Adrenal gland (tissue), 12 donors: Measurements from ENCODE around the gene CDRT15. TPM values are rescaled to one million over a fixed set of nuclear protein-coding genes. Genes with fewer than 3 reads are reported as not detected.

Experiments
- DNase-seq, 7 donors: peaks; one replicate each; pipeline ENCODE4 v3.0.0-alpha.2; 2019 to 2020
- H3K27ac ChIP-seq, 5 donors: fragments of 200-600 bp; sonication (generic) in 4 of 5; 1 replicate in 3 of 5; 2 replicates in 2 of 5; pipeline versions ENCODE4 v1.5.1 to v1.8.0; 2016 to 2020; ENCODE audit warnings: mild to moderate bottlenecking in 1 of 5
- H3K27me3 ChIP-seq: fragments of 200-600 bp; 2 replicates; pipeline ENCODE4 v1.8.0; 2021
- H3K36me3 ChIP-seq, 2 donors: fragments of 200-600 bp; replicated peaks in 1 of 2; 1 replicate in 1 of 2; 2 replicates in 1 of 2; pipeline versions ENCODE4 v1.5.1 to v1.8.0; 2018 to 2022
- H3K4me1 ChIP-seq, 2 donors: fragments of 200-600 bp; replicated peaks in 1 of 2; 1 replicate in 1 of 2; 2 replicates in 1 of 2; pipeline versions ENCODE4 v1.5.1 to v1.8.0; 2018 to 2021
- H3K4me3 ChIP-seq, 4 donors: fragments of 200-600 bp; sonication (generic) in 3 of 4; one replicate each; pipeline ENCODE4 v1.5.1; 2016 to 2018
- H3K9me3 ChIP-seq, 3 donors: fragments of 200-600 bp; sonication (generic) in 1 of 3; replicated peaks in 1 of 3; 1 replicate in 2 of 3; 2 replicates in 1 of 3; pipeline versions ENCODE4 v1.5.1 to v1.8.0; 2016 to 2021
- CTCF ChIP-seq, 6 experiments: fragments of 450-650 bp in 4 of 6; fragments of 200-600 bp in 2 of 6; sonication (generic) in 1 of 6; IDR thresholded peaks; 1 replicate in 5 of 6; 2 replicates in 1 of 6; pipeline versions ENCODE4 v1.5.1 to v1.8.0; 2016 to 2021; ENCODE audit warnings: antibody characterized with exemption in 6 of 6, mild to moderate bottlenecking in 2 of 6, moderate library complexity in 1 of 6
- POLR2A ChIP-seq, 2 donors: fragments of 450-650 bp; IDR thresholded peaks; one replicate each; pipeline ENCODE4 v1.6.1; 2017; ENCODE audit warnings: antibody characterized with exemption in 2 of 2, mild to moderate bottlenecking in 2 of 2, moderate library complexity in 1 of 2
- WGBS, 4 donors: extraction: QIAGEN DNeasy Blood & Tissue Kit in 2 of 4; methylation state at CpG; one replicate each; pipeline versions ENCODE4 v1.1.5 to v1.1.7; 2013 to 2017; 5-methylcytosine and 5-hydroxymethylcytosine counted together
- intact Hi-C, 2 donors: fragments of 100-400 bp; cut with DNase I; formaldehyde crosslinking; loops; one replicate each; pipeline versions ENCODE4 v1.14.1 to v1.15.0; 2022 to 2023
- polyA plus RNA-seq, 3 donors: library from polyadenylated mRNA; stranded (reverse); fragments of 200-250 nt in 2 of 3; fragments of 350-450 nt in 1 of 3; fragmentation: Illumina TruSeq in 1 of 3; extraction: RNeasy Lipid Tissue Mini Kit (QIAGEN cat#74804) in 1 of 3; gene quantifications; one replicate each; pipeline ENCODE4 v1.2.3, GENCODE V29; 2013 to 2014
- total RNA-seq, 9 donors: library from RNA; depleted of rRNA in 4 of 9; stranded (reverse); fragments of >200 nt in 4 of 9; fragments of 120-200 nt in 1 of 9; fragmentation: NEBNext Ultra II Directional in 1 of 9; extraction: Animal tissue kit (Norgen Biotek cat#: 25700) in 1 of 9; gene quantifications; one replicate each; pipeline versions ENCODE4 v1.1.0 to v1.2.4, GENCODE V29; 2013 to 2023
- donor health status: healthy with polysubstance abuse.
- donor health status: Bipolar disorder and iron deficiency.
- donor health status: DM: yes; HTN: yes; CAD: no.
- donor health status: DM: no; HTN: no; CAD: no.
- donor health status: DM: no; HTN: no; CAD: no.
- donor health status: DM: yes; HTN: yes; CAD: no.

Gene CDRT15
- total and polyA plus RNA-seq, 12 donors: not detected

- TF ChIP-seq POLR2A (IDR thresholded peaks at IDR 0.05) (no peak), CTCF (IDR thresholded peaks at IDR 0.05) (no peak)
- Histone ChIP-seq H3K9me3 (no peaks in the 10 kb centered on the region), H3K36me3 (no peaks in the 10 kb centered on the region), H3K4me1 (no peaks in the 10 kb centered on the region), H3K4me3 (no peak overlapping the region), H3K27ac (peak overlapping the region in 1 of 5 donors; percentile 0), H3K27me3 (no peaks in the 10 kb centered on the region)
- peak in 2 of 7 donors; percentile 33 to 38 for DNase-seq
- intact Hi-C loops: no loop called here
- 68 to 78% (median 74%) methylated on average over 10 of the region's 10 CpGs for WGBS, 4 donors
Measured at GRCh38 chr17:14201021-14201987, 35.4 kb downstream of the CDRT15 start.

GRCh38 chr17:14200354-14200753 lies 36.3 kb downstream of the CDRT15 start:
- Histone ChIP-seq H3K4me1 (no peaks in the 10 kb centered on the region), H3K36me3 (no peaks in the 10 kb centered on the region), H3K27me3 (no peaks in the 10 kb centered on the region), H3K9me3 (no peaks in the 10 kb centered on the region), H3K4me3 (no peak overlapping the region), H3K27ac (no peak overlapping the region)
- no peak for TF ChIP-seq POLR2A (IDR thresholded peaks at IDR 0.05)
- no peak for TF ChIP-seq CTCF (IDR thresholded peaks at IDR 0.05)
- WGBS, 4 donors: 93 to 96% (median 95%) methylated on average over 4 of the region's 4 CpGs
- intact Hi-C loops: no loop called here
- DNase-seq: no peak

- TF ChIP-seq POLR2A (IDR thresholded peaks at IDR 0.05) (no peak), CTCF (IDR thresholded peaks at IDR 0.05) (no peak)
- Histone ChIP-seq H3K27ac (no peak overlapping the region), H3K4me1 (no peaks in the 10 kb centered on the region), H3K9me3 (no peaks in the 10 kb centered on the region), H3K4me3 (no peak overlapping the region), H3K27me3 (no peaks in the 10 kb centered on the region), H3K36me3 (no peaks in the 10 kb centered on the region)
- DNase-seq: no peak
- 97 to 99% (median 98%) methylated on average over 5 of the region's 5 CpGs for WGBS, 4 donors
- intact Hi-C loops: no loop called here
Measured at GRCh38 chr17:14199601-14200000, 37.1 kb downstream of the CDRT15 start.

- Histone ChIP-seq H3K9me3 (no peaks in the 10 kb centered on the region), H3K4me3 (no peak overlapping the region), H3K27me3 (no peaks in the 10 kb centered on the region), H3K4me1 (no peaks in the 10 kb centered on the region), H3K27ac (no peak overlapping the region), H3K36me3 (no peaks in the 10 kb centered on the region)
- TF ChIP-seq POLR2A (IDR thresholded peaks at IDR 0.05) (no peak), CTCF (IDR thresholded peaks at IDR 0.05) (no peak)
- WGBS, 4 donors: 95 to 98% (median 96%) methylated on average over 4 of the region's 4 CpGs
- intact Hi-C loops: no loop called here
- no peak for DNase-seq
Measured at GRCh38 chr17:14198575-14198974, 38.1 kb downstream of the CDRT15 start.
